Glomerular endothelial cell (primary cell): ENCODE data around the gene DVL2. TPM values are rescaled to one million over a fixed set of nuclear protein-coding genes. Genes with fewer than 3 reads are reported as not detected.

ENCODE experiments used
- DNase-seq: peaks from one replicate; pipeline ENCODE4 v3.0.0-alpha.2; 2011; ENCODE audit warnings: low read depth, low spot score; ENCODE audit errors: extremely low read depth
- total RNA-seq: library from RNA; depleted of rRNA; stranded (reverse); fragments of >200 nt; gene quantifications from 2 replicates; pipeline ENCODE4 v1.2.3, GENCODE V29; 2015

The DVL2 gene
- total RNA-seq, result 36.9 and 41.6 TPM in 2 replicates

- no peak for DNase-seq
Observed at GRCh38 chr17:7234083-7234951, at the start of gene DVL2. DVL2 (minus strand) TSS chr17:7234517; CDS start chr17:7234262, 255 bp downstream.

GRCh38 chr17:7283471-7284216, 49.3 kb upstream of the DVL2 start:
- DNase-seq, result no peak

GRCh38 chr17:7282752-7283321, 48.5 kb upstream of the DVL2 start:
- no peak for DNase-seq

- no peak for DNase-seq
Observed at GRCh38 chr17:7281953-7282751, 47.8 kb upstream of the DVL2 start.

- no peak for DNase-seq
Observed at GRCh38 chr17:7281074-7281952, 47.0 kb upstream of the DVL2 start, which contains the start of gene SLC2A4. SLC2A4 (plus strand) TSS chr17:7281718; CDS start chr17:7281935, 217 bp downstream.

- no peak for DNase-seq
Observed at GRCh38 chr17:7280519-7281073, 46.3 kb upstream of the DVL2 start.

GRCh38 chr17:7279448-7279847, 45.1 kb upstream of the DVL2 start:
- no peak for DNase-seq

- DNase-seq, result no peak
Observed at GRCh38 chr17:7266784-7267183, 32.5 kb upstream of the DVL2 start.

GRCh38 chr17:7263801-7264078, 29.4 kb upstream of the DVL2 start:
- DNase-seq, result no peak

- DNase-seq, result no peak
Observed at GRCh38 chr17:7262935-7263800, 28.9 kb upstream of the DVL2 start.

GRCh38 chr17:7262192-7262934, 28.0 kb upstream of the DVL2 start, which contains the start of gene CLDN7:
CLDN7 (minus strand) TSS chr17:7262478; CDS start chr17:7262043, 435 bp downstream.
- DNase-seq, result no peak

GRCh38 chr17:7261379-7262191, 27.3 kb upstream of the DVL2 start:
- DNase-seq, result no peak

- no peak for DNase-seq
Observed at GRCh38 chr17:7260651-7261378, 26.5 kb upstream of the DVL2 start.

GRCh38 chr17:7260151-7260550, 25.8 kb upstream of the DVL2 start:
- DNase-seq, result no peak

GRCh38 chr17:7259555-7259889, 25.2 kb upstream of the DVL2 start:
- DNase-seq, result no peak

- no peak for DNase-seq
Observed at GRCh38 chr17:7258731-7259554, 24.6 kb upstream of the DVL2 start.
